HepG2 (cell line): ENCODE results near the gene ADCY10. TPM values are rescaled to one million over a fixed set of nuclear protein-coding genes. Genes with fewer than 3 reads are reported as not detected.

Experiments
- ATAC-seq: fragments of 200-7000 bp; cut with Tn5 transposase; 3 replicates; pipeline ENCODE4 v1.9.1; 2020; ENCODE audit warnings: mild to moderate bottlenecking, moderate library complexity
- BruUV-seq: library from RNA; stranded (reverse); fragments of 400-500 nt; replicated peaks from 2 replicates; lab custom pipeline; 2021; lab: Mats Ljungman, UMichigan
- CTCF ChIA-PET: fragments of 300-600 bp; formaldehyde crosslinking; extraction: SDS; loops from one replicate; lab custom pipeline; 2021; ENCODE audit warnings: low total read pairs, inconsistent platforms, low intra/inter-chr PET ratio; lab: Yijun Ruan, JAX
- POLR2A ChIA-PET: fragments of 350-600 bp; sonication (Branson Sonifier 250); formaldehyde crosslinking; loops from one replicate; lab custom pipeline; 2020; ENCODE audit warnings: antibody characterized with exemption, inconsistent platforms; lab: Yijun Ruan, JAX
- DNase-seq: peaks from one replicate; pipeline ENCODE4 v3.0.0-alpha.2; 2015; ENCODE audit warnings: low spot score
- FAIRE-seq: peaks from 3 replicates; lab custom pipeline; 2011; peaks lifted over from hg19 to GRCh38; lab: Jason Lieb, UNC
- H2AFZ ChIP-seq: one replicate; pipeline ENCODE4 v1.6.1; 2011; ENCODE audit warnings: low read length, inconsistent platforms
- H3K27ac ChIP-seq: fragments of 300-600 bp; 3 replicates; pipeline ENCODE4 v1.8.0; 2011; ENCODE audit warnings: mixed run types, mild to moderate bottlenecking, mixed read lengths, low read length, inconsistent platforms; ENCODE audit not compliant: insufficient read depth; ENCODE audit errors: extremely low read length
- H3K27me3 ChIP-seq, 2 experiments: fragments of 200-600 bp in 1 of 2; 2 replicates in 1 of 2; 3 replicates in 1 of 2; pipeline versions ENCODE4 v1.6.0 to v1.8.0; 2011; ENCODE audit warnings: low read length in 2 of 2, mild to moderate bottlenecking in 2 of 2, moderate library complexity in 2 of 2, inconsistent platforms in 1 of 2; ENCODE audit not compliant: insufficient read depth in 2 of 2, control insufficient read depth in 1 of 2
- H3K36me3 ChIP-seq, 2 experiments: fragments of 200-600 bp in 1 of 2; replicated peaks in 1 of 2; 2 replicates in 1 of 2; 3 replicates in 1 of 2; pipeline versions ENCODE4 v1.5.1 to v1.8.0; 2011; ENCODE audit warnings: low read length in 2 of 2, inconsistent platforms in 1 of 2; ENCODE audit not compliant: insufficient read depth in 2 of 2, control insufficient read depth in 1 of 2
- H3K4me1 ChIP-seq: 2 replicates; pipeline ENCODE4 v1.5.1; 2012; ENCODE audit warnings: low read length, inconsistent platforms; ENCODE audit not compliant: insufficient read depth
- H3K4me2 ChIP-seq: 2 replicates; pipeline ENCODE4 v1.6.0; 2011; ENCODE audit warnings: low read depth, low read length, inconsistent platforms
- H3K4me3 ChIP-seq, 3 experiments: fragments of 200-600 bp in 1 of 3; sonication (generic), shearing (Covaris generic) in 1 of 3; replicated peaks in 1 of 3; 2 replicates each; pipeline ENCODE4 v1.5.1; 2011 to 2016; ENCODE audit warnings: low read length in 3 of 3, inconsistent platforms in 2 of 3, low read depth in 2 of 3, mild to moderate bottlenecking in 2 of 3, control low read depth in 1 of 3, mixed read lengths in 1 of 3; ENCODE audit not compliant: insufficient read depth in 1 of 3
- H3K79me2 ChIP-seq: one replicate; pipeline ENCODE4 v1.6.1; 2011; ENCODE audit warnings: low read length, inconsistent platforms; ENCODE audit not compliant: insufficient read depth
- H3K9ac ChIP-seq: 2 replicates; pipeline ENCODE4 v1.6.0; 2011; ENCODE audit warnings: mild to moderate bottlenecking, low read depth, low read length, inconsistent platforms; ENCODE audit not compliant: insufficient read depth
- H3K9me3 ChIP-seq: 2 replicates; pipeline ENCODE4 v1.5.1; 2012; ENCODE audit warnings: mild to moderate bottlenecking, low read length
- H4K20me1 ChIP-seq: 2 replicates; pipeline ENCODE4 v1.6.0; 2011; ENCODE audit warnings: inconsistent platforms, mild to moderate bottlenecking, low read length, moderate library complexity; ENCODE audit not compliant: insufficient read depth
- AKAP8 ChIP-seq: sonication (generic); formaldehyde crosslinking; IDR thresholded peaks from 2 replicates; pipeline ENCODE4 v1.5.1; 2020; ENCODE audit warnings: mild to moderate bottlenecking, missing genetic modification reagents
- KAT2B ChIP-seq: fragments of 150-350 bp; IDR thresholded peaks from 2 replicates; pipeline ENCODE4 v1.6.1; 2014; ENCODE audit warnings: low read depth, low read length, borderline replicate concordance
- MED1 ChIP-seq: sonication (generic); formaldehyde crosslinking; IDR thresholded peaks from 2 replicates; pipeline ENCODE4 v1.4.0; 2020; ENCODE audit warnings: missing genetic modification reagents
- NR2C2 ChIP-seq: sonication (generic); formaldehyde crosslinking; IDR thresholded peaks from 2 replicates; pipeline ENCODE4 v1.4.0; 2020; ENCODE audit warnings: missing genetic modification reagents, mild to moderate bottlenecking, moderate library complexity, borderline replicate concordance
- NR2F6 ChIP-seq, 2 experiments: IDR thresholded peaks; 2 replicates each; pipeline ENCODE4 v1.6.1; 2016; ENCODE audit warnings: antibody characterized with exemption in 1 of 2, mild to moderate bottlenecking in 1 of 2
- POGZ ChIP-seq: sonication (generic); formaldehyde crosslinking; IDR thresholded peaks from 2 replicates; pipeline ENCODE4 v1.4.0; 2020; ENCODE audit warnings: mild to moderate bottlenecking, missing genetic modification reagents
- RARG ChIP-seq: sonication (generic); formaldehyde crosslinking; IDR thresholded peaks from 2 replicates; pipeline ENCODE4 v1.4.0; 2020; ENCODE audit warnings: low read depth, mild to moderate bottlenecking, missing genetic modification reagents
- RNF2 ChIP-seq: fragments of 450-650 bp; conservative IDR thresholded peaks from 2 replicates; pipeline ENCODE4 v1.6.1; 2016; ENCODE audit warnings: low read depth
- SP4 ChIP-seq: sonication (generic); formaldehyde crosslinking; IDR thresholded peaks from 2 replicates; pipeline ENCODE4 v1.8.1; 2023; ENCODE audit warnings: mild to moderate bottlenecking, missing genetic modification reagents
- SUZ12 ChIP-seq: fragments of 150-350 bp; IDR thresholded peaks from 2 replicates; pipeline ENCODE4 v1.6.1; 2014; ENCODE audit warnings: low read depth, low read length
- ZFP1 ChIP-seq: IDR thresholded peaks from 2 replicates; pipeline ENCODE4 v1.6.1; 2016
- ZFP36L2 ChIP-seq: sonication (generic); formaldehyde crosslinking; IDR thresholded peaks from 2 replicates; pipeline ENCODE4 v1.4.0; 2020; ENCODE audit warnings: missing genetic modification reagents
- ZNF556 ChIP-seq: sonication (generic); formaldehyde crosslinking; IDR thresholded peaks from 2 replicates; pipeline ENCODE4 v1.4.0; 2020; ENCODE audit warnings: mild to moderate bottlenecking, missing genetic modification reagents, borderline replicate concordance
- WGBS: methylation state at CpG from one replicate; pipeline ENCODE4 v1.1.6; 2017; ENCODE audit warnings: low lambda C conversion rate; 5-methylcytosine and 5-hydroxymethylcytosine counted together
- in situ Hi-C: cut with HindIII; loops from 2 replicates; pipeline ENCODE4 v1.10.0; 2017; ENCODE audit warnings: low pct_unique_long_range_greater_than_20kb; ENCODE audit not compliant: extremely low pct_ligation_motif_present
- intact Hi-C: fragments of 100-400 bp; cut with micrococcal nuclease; formaldehyde crosslinking; loops from one replicate; pipeline ENCODE4 v1.10.0; 2022; ENCODE audit not compliant: unreplicated experiment
- polyA plus RNA-seq, 8 experiments: library from polyadenylated mRNA; depleted of rRNA in 3 of 8; stranded (reverse) in 7 of 8; unstranded in 1 of 8; fragments of >200 nt; fragmentation: Illumina TruSeq in 4 of 8; extraction: Trizol in 4 of 8; gene quantifications; 2 replicates each; pipeline versions ENCODE4 v1.2.1 to v1.2.3, GENCODE V29; 2011 to 2016; ENCODE audit warnings: low read depth in 4 of 8, missing spikeins in 1 of 8, mixed read lengths in 1 of 8; ENCODE audit not compliant: insufficient read depth in 1 of 8
- total RNA-seq, 5 experiments: library from RNA; depleted of rRNA; stranded (reverse); fragments of >200 nt; fragmentation: Illumina TruSeq; extraction: Trizol; gene quantifications; 2 replicates each; pipeline ENCODE4 v1.2.3, GENCODE V29; 2016; ENCODE audit warnings: low read depth in 1 of 5

ADCY10 gene
- total and polyA plus RNA-seq, 2 of the 13 experiments (the other 11 are each of a cell fraction or from before 2014, with no cell fraction given), result 0.02 to 0.03 TPM

DNA sequence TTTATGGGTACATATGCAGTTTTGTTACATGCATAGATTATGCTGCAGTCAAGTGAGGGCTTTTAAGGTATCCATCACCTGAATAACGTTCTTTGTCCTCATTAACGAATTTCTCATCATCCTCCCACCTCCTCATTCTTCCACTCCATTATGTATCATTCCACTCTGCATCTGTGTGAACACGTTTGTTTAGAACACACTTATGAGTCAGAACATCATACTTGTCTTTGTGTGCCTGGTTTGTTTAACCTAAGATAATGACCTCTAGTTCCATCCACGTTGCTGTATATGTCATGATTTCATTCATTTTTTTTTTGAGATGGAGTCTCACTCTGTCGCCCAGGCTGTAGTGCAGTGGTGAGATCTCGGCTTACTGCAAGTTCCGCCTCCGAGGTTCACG, 29.6 kb upstream of the ADCY10 start:
- ChIA-PET POLR2A (no interaction called here), CTCF (no interaction called here)
- peaks cover 95% of the 10 kb centered on the region for H3K79me2 ChIP-seq
- no peak overlapping the region for H3K27ac ChIP-seq
- H3K4me3 ChIP-seq, result no peak overlapping the region
- ATAC-seq, result no peak
- H3K9me3 ChIP-seq, result no peaks in the 10 kb centered on the region
- peaks cover 0 to 5% of the 10 kb centered on the region in 2 experiments; a peak in 2 of 5 replicates for H3K36me3 ChIP-seq
- in situ Hi-C loops (no loop called here), intact Hi-C loops (no loop called here)
- no peaks in the 10 kb centered on the region for H3K27me3 ChIP-seq
- H3K9ac ChIP-seq, result no peak overlapping the region
- no peak overlapping the region for H2AFZ ChIP-seq
- no TSS peak for BruUV-seq
- H3K4me2 ChIP-seq, result no peak overlapping the region
- TF ChIP-seq ZFP1 (CRISPR knock-in tag), result no peak
- no peak for TF ChIP-seq SUZ12
- TF ChIP-seq RNF2, result no peak
- no peak for TF ChIP-seq NR2F6 (IDR thresholded peaks at IDR 0.05)
- TF ChIP-seq NR2F6 (CRISPR knock-in tag; IDR thresholded peaks at IDR 0.05), result no peak
- TF ChIP-seq NR2C2 (CRISPR knock-in tag), result no peak
- no peak for TF ChIP-seq RARG (CRISPR knock-in tag)
- TF ChIP-seq POGZ (CRISPR knock-in tag), result no peak
- TF ChIP-seq SP4 (CRISPR knock-in tag), result no peak
- no peak for TF ChIP-seq KAT2B
- no peak for TF ChIP-seq MED1 (CRISPR knock-in tag)
- no peak for TF ChIP-seq AKAP8 (CRISPR knock-in tag)
- no peak for TF ChIP-seq ZFP36L2 (CRISPR knock-in tag)
- TF ChIP-seq ZNF556 (CRISPR knock-in tag), result no peak
- TF ChIP-seq, all 625 proteins: peak for 0
- H4K20me1 ChIP-seq, result peaks cover 14% of the 10 kb centered on the region
- FAIRE-seq (no peak), DNase-seq (no peak)
- 85% methylated on average over 9 of the region's 9 CpGs for WGBS
- peaks cover 30% of the 10 kb centered on the region for H3K4me1 ChIP-seq
